Mesothelial cell of epicardium (in vitro differentiated cells): Measurements from ENCODE around the gene ENO2. TPM values are rescaled to one million over a fixed set of nuclear protein-coding genes. Genes with fewer than 3 reads are reported as not detected.
A peak's percentile ranks its signal among the peaks of the same experiment; 100 is the strongest.

Experiments used
- DNase-seq, 2 experiments: peaks; one replicate each; pipeline ENCODE4 v3.0.0; 2021; ENCODE audit warnings: low spot score in 2 of 2; ENCODE audit not compliant: unreplicated experiment in 2 of 2
- H3K27ac Mint-ChIP-seq: 2 replicates; pipeline ENCODE4 v1.8.0; 2021; ENCODE audit warnings: mixed read lengths
- H3K27me3 Mint-ChIP-seq: 2 replicates; pipeline ENCODE4 v1.8.0; 2021; ENCODE audit warnings: low read depth, mixed read lengths
- H3K36me3 Mint-ChIP-seq: 2 replicates; pipeline ENCODE4 v1.8.0; 2021; ENCODE audit warnings: mixed read lengths
- H3K4me1 Mint-ChIP-seq: 2 replicates; pipeline ENCODE4 v1.8.0; 2021; ENCODE audit warnings: mixed read lengths
- H3K4me3 Mint-ChIP-seq: 2 replicates; pipeline ENCODE4 v1.8.0; 2021; ENCODE audit warnings: mild to moderate bottlenecking, moderate library complexity, mixed read lengths
- H3K9me3 Mint-ChIP-seq: 2 replicates; pipeline ENCODE4 v1.8.0; 2021; ENCODE audit warnings: mixed read lengths
- CTCF ChIP-seq: fragments of 200-600 bp; sonication (generic); IDR thresholded peaks from one replicate; pipeline ENCODE4 v1.5.0; 2021; ENCODE audit warnings: antibody characterized with exemption; ENCODE audit not compliant: unreplicated experiment
- total RNA-seq: library from RNA; stranded (reverse); gene quantifications from 3 replicates; pipeline ENCODE4 v1.2.1, GENCODE V29; 2021

The ENO2 gene
- total RNA-seq, 1 donor from 2014 or later = 30.7 TPM

GRCh38 chr12:6953442-6954315 lies 39.3 kb downstream of the ENO2 start:
- TF ChIP-seq CTCF = no peak
- no peaks in the 10 kb centered on the region for H3K4me1 Mint-ChIP-seq
- H3K27ac Mint-ChIP-seq = peak overlapping the region; percentile 62
- H3K9me3 Mint-ChIP-seq = no peaks in the 10 kb centered on the region
- no peak for DNase-seq
- no peaks in the 10 kb centered on the region for H3K27me3 Mint-ChIP-seq
- H3K36me3 Mint-ChIP-seq = no peaks in the 10 kb centered on the region
- no peak overlapping the region for H3K4me3 Mint-ChIP-seq

GRCh38 chr12:6954316-6955107 lies 40.1 kb downstream of the ENO2 start:
- TF ChIP-seq CTCF = no peak
- H3K36me3 Mint-ChIP-seq = no peaks in the 10 kb centered on the region
- no peaks in the 10 kb centered on the region for H3K9me3 Mint-ChIP-seq
- no peak for DNase-seq
- peak overlapping the region; percentile 62 for H3K27ac Mint-ChIP-seq
- H3K27me3 Mint-ChIP-seq = no peaks in the 10 kb centered on the region
- no peak overlapping the region for H3K4me3 Mint-ChIP-seq
- H3K4me1 Mint-ChIP-seq = no peaks in the 10 kb centered on the region

GRCh38 chr12:6955108-6956020 lies 41.0 kb downstream of the ENO2 start:
- DNase-seq = no peak
- no peak overlapping the region for H3K4me3 Mint-ChIP-seq
- no peaks in the 10 kb centered on the region for H3K27me3 Mint-ChIP-seq
- no peaks in the 10 kb centered on the region for H3K9me3 Mint-ChIP-seq
- no peak for TF ChIP-seq CTCF
- no peaks in the 10 kb centered on the region for H3K36me3 Mint-ChIP-seq
- no peaks in the 10 kb centered on the region for H3K4me1 Mint-ChIP-seq
- no peak overlapping the region for H3K27ac Mint-ChIP-seq

GRCh38 chr12:6956021-6956727 lies 41.8 kb downstream of the ENO2 start:
- Mint-ChIP-seq H3K9me3 (no peaks in the 10 kb centered on the region), H3K36me3 (no peaks in the 10 kb centered on the region), H3K4me3 (no peak overlapping the region), H3K27ac (no peak overlapping the region), H3K4me1 (peaks cover under 1% of the 10 kb centered on the region), H3K27me3 (no peaks in the 10 kb centered on the region)
- no peak for TF ChIP-seq CTCF
- no peak for DNase-seq
